GM21576 (cell line): ENCODE measurements around the gene COG8.
A peak's percentile ranks its signal among the peaks of the same experiment; 100 is the strongest.

ENCODE experiments used
- ATAC-seq: cut with Tn5 transposase; IDR thresholded peaks from one replicate; pipeline ENCODE4 v1.9.1; 2021; ENCODE audit warnings: mild to moderate bottlenecking, moderate library complexity; ENCODE audit not compliant: unreplicated experiment

COG8 gene

GRCh38 chr16:69348222-69348621, 8.9 kb upstream of the COG8 start:
- ATAC-seq: no peak

GRCh38 chr16:69346683-69347082, 7.3 kb upstream of the COG8 start:
- no peak for ATAC-seq

- no peak for ATAC-seq
Measured at GRCh38 chr16:69345923-69346322, 6.6 kb upstream of the COG8 start.

- no peak for ATAC-seq
Measured at GRCh38 chr16:69344171-69344570, 4.8 kb upstream of the COG8 start.

- ATAC-seq: no peak
Measured at GRCh38 chr16:69340095-69340644, 806 bp upstream of the COG8 start.

GRCh38 chr16:69338557-69339288, 641 bp downstream of the COG8 start:
- ATAC-seq: no peak

GRCh38 chr16:69334696-69335095, 4.7 kb downstream of the COG8 start:
- no peak for ATAC-seq

- peak; percentile 87 for ATAC-seq
Measured at GRCh38 chr16:69330286-69331109, 8.9 kb downstream of the COG8 start, which contains the start of gene PDF. TSS of gene PDF (minus strand) at chr16:69330588. CDS start at chr16:69330570, 18 bp downstream.

- ATAC-seq: peak; percentile 23
Measured at GRCh38 chr16:69329369-69330285, 9.7 kb downstream of the COG8 start.

GRCh38 chr16:69328854-69329316, 10.5 kb downstream of the COG8 start:
- no peak for ATAC-seq

- no peak for ATAC-seq
Measured at GRCh38 chr16:69327585-69328310, 11.6 kb downstream of the COG8 start.

- no peak for ATAC-seq
Measured at GRCh38 chr16:69326172-69326873, 13.0 kb downstream of the COG8 start.

- ATAC-seq: no peak
Measured at GRCh38 chr16:69325784-69326171, 13.6 kb downstream of the COG8 start.

GRCh38 chr16:69324585-69325253, 14.6 kb downstream of the COG8 start:
- ATAC-seq: no peak

GRCh38 chr16:69324013-69324531, 15.3 kb downstream of the COG8 start:
- no peak for ATAC-seq

GRCh38 chr16:69323415-69323814, 15.9 kb downstream of the COG8 start:
- ATAC-seq: no peak

GRCh38 chr16:69322343-69322742, 17.0 kb downstream of the COG8 start:
- ATAC-seq: no peak

GRCh38 chr16:69321080-69321479, 18.3 kb downstream of the COG8 start:
- ATAC-seq: no peak

- no peak for ATAC-seq
Measured at GRCh38 chr16:69320740-69321073, 18.7 kb downstream of the COG8 start.
